ENCODE data around the gene KIF26B. TPM values are rescaled to one million over a fixed set of nuclear protein-coding genes. Genes with fewer than 3 reads are reported as not detected.
A peak's percentile ranks its signal among the peaks of the same experiment; 100 is the strongest.

KIF26B gene
- total and polyA plus RNA-seq, 2 experiments from 2014 or later, result 2.5 to 8.0 TPM

DNA sequence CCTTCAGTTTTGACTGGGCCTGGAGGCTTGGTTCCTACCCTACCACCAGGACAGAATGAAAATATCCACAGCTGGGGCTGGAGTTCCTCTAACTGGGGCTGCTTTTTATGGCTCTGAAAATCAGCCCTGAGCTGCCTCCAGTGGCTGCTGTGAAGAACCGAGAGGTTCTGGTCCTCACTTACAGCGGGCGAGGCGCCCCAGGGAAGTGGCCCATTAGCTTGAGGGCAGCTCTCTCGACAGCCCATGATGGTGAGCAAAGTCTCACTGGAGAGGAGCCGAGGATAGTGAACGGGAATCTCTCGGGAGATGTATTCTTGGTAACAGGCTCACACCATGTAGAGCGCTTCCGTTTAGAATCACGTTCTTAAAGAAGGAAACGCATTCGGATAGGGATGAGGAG lies 459.7 kb downstream of the KIF26B start:
- Histone ChIP-seq H4K20me1 (ENCODE audit: insufficient read depth) (no peaks in the 10 kb centered on the region), H3K79me2 (ENCODE audit: insufficient read depth) (no peaks in the 10 kb centered on the region), H3K9me2 (ENCODE audit: insufficient read depth) (no peaks in the 10 kb centered on the region), H3K9me3 (ENCODE audit: low read depth) (no peaks in the 10 kb centered on the region), H3K27me3 (replicated peaks; ENCODE audit: insufficient read depth) (no peaks in the 10 kb centered on the region), H3K4me3 (no peak overlapping the region), H3K4me1 (ENCODE audit: insufficient read depth) (peaks cover 11% of the 10 kb centered on the region), H3F3A (ENCODE audit: insufficient read depth) (no peaks in the 10 kb centered on the region), H2AFZ (peak overlapping the region; percentile 65), H3K4me2 (ENCODE audit: unreplicated experiment) (peak overlapping the region; percentile 13), H3K36me3 (ENCODE audit: low read depth) (no peaks in the 10 kb centered on the region), H3K27ac (no peak overlapping the region), H3K9ac (no peak overlapping the region)
- in situ Hi-C loops (cut with MboI), result no loop called here
- 52 to 53% methylated on average over 13 of the region's 13 CpGs for WGBS, 2 experiments (ENCODE audit: low coverage in 1 of 2, low lambda C conversion rate in 2 of 2, missing lambda C conversion rate in 2 of 2)
- DNase-seq, result peak; percentile 12
- no peak for TF ChIP-seq EZH2phosphoT487 (IDR thresholded peaks at IDR 0.05; ENCODE audit: insufficient read depth, low read depth)
- no peak for TF ChIP-seq EZH2 (IDR thresholded peaks at IDR 0.05; ENCODE audit: insufficient read depth, poor library complexity, severe bottlenecking)

DNA sequence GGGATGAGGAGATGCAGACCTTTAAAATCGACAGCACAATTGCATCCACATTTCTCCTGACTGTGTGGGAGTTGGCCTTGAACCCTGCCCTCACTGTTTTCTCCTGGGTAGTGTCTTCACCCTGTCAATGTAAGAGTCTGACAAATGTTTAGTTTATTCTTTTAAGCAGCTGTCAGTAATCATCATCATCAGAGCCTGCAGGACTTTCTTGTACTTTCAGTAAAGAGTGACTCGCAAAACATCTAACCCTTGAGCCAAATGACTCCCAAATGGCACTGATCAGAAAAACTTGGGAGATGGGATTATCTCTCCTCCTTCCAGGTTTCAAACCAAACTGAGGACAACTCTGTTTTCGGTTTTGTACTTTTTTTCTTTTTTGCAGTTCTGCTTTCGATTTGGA lies 460.2 kb downstream of the KIF26B start:
- Histone ChIP-seq H3K9me3 (ENCODE audit: low read depth) (no peaks in the 10 kb centered on the region), H3K9ac (0 out of 2 replicates have a peak overlapping the region, but pooled peaks have one; percentile 5), H3K4me1 (ENCODE audit: insufficient read depth) (peaks cover 11% of the 10 kb centered on the region), H3K27me3 (replicated peaks; ENCODE audit: insufficient read depth) (no peaks in the 10 kb centered on the region), H3F3A (ENCODE audit: insufficient read depth) (no peaks in the 10 kb centered on the region), H3K27ac (no peak overlapping the region), H3K9me2 (ENCODE audit: insufficient read depth) (no peaks in the 10 kb centered on the region), H2AFZ (peak overlapping the region; percentile 65), H3K4me2 (ENCODE audit: unreplicated experiment) (peak overlapping the region; percentile 40), H4K20me1 (ENCODE audit: insufficient read depth) (no peaks in the 10 kb centered on the region), H3K36me3 (ENCODE audit: low read depth) (no peaks in the 10 kb centered on the region), H3K4me3 (peak overlapping the region; percentile 43), H3K79me2 (ENCODE audit: insufficient read depth) (no peaks in the 10 kb centered on the region)
- no peak for TF ChIP-seq EZH2phosphoT487 (IDR thresholded peaks at IDR 0.05; ENCODE audit: insufficient read depth, low read depth)
- TF ChIP-seq EZH2 (IDR thresholded peaks at IDR 0.05; ENCODE audit: insufficient read depth, poor library complexity, severe bottlenecking), result no peak
- WGBS, 2 experiments (ENCODE audit: low coverage in 1 of 2, low lambda C conversion rate in 2 of 2, missing lambda C conversion rate in 2 of 2), result 10% methylated on average over 3 to 4 of the region's 4 CpGs
- peak; percentile 23 for DNase-seq
- in situ Hi-C loops (cut with MboI), result no loop called here

DNA sequence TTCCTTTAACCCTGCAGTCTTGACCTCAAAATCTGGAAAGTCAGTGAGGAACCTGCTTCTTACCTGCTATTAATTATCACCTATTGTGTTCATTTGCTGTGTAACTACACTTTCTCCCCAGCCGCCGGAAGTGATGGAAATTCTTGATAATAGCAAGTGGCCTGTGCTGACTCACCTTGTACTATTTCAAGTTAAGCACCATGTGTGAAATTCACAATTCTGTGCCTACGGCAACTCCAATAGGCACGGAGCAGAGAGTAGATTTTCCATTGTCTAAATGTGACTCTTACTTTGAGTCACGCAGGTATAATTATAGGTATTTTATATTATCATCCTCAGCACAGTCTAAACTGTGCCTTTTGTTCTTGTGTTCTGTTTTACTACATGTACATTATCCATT lies 466.8 kb downstream of the KIF26B start:
- H3K4me3 ChIP-seq, result no peak overlapping the region
- no peak overlapping the region for H3K4me2 ChIP-seq (ENCODE audit: unreplicated experiment)
- no peaks in the 10 kb centered on the region for H3K79me2 ChIP-seq (ENCODE audit: insufficient read depth)
- H3K36me3 ChIP-seq (ENCODE audit: low read depth), result no peaks in the 10 kb centered on the region
- TF ChIP-seq EZH2 (IDR thresholded peaks at IDR 0.05; ENCODE audit: insufficient read depth, poor library complexity, severe bottlenecking) (no peak), EZH2phosphoT487 (IDR thresholded peaks at IDR 0.05; ENCODE audit: insufficient read depth, low read depth) (no peak)
- H3K27me3 ChIP-seq (replicated peaks; ENCODE audit: insufficient read depth), result no peaks in the 10 kb centered on the region
- no peak overlapping the region for H3K27ac ChIP-seq
- no peaks in the 10 kb centered on the region for H3K9me3 ChIP-seq (ENCODE audit: low read depth)
- H3K4me1 ChIP-seq (ENCODE audit: insufficient read depth), result no peaks in the 10 kb centered on the region
- in situ Hi-C loops (cut with MboI), result no loop called here
- no peak overlapping the region for H2AFZ ChIP-seq
- WGBS, 2 experiments (ENCODE audit: low coverage in 1 of 2, low lambda C conversion rate in 2 of 2, missing lambda C conversion rate in 2 of 2), result 85 to 86% methylated on average over 5 of the region's 5 CpGs
- H3K9ac ChIP-seq, result no peak overlapping the region
- no peaks in the 10 kb centered on the region for H3F3A ChIP-seq (ENCODE audit: insufficient read depth)
- no peaks in the 10 kb centered on the region for H3K9me2 ChIP-seq (ENCODE audit: insufficient read depth)
- H4K20me1 ChIP-seq (ENCODE audit: insufficient read depth), result no peaks in the 10 kb centered on the region
- peak; percentile 4 for DNase-seq

DNA sequence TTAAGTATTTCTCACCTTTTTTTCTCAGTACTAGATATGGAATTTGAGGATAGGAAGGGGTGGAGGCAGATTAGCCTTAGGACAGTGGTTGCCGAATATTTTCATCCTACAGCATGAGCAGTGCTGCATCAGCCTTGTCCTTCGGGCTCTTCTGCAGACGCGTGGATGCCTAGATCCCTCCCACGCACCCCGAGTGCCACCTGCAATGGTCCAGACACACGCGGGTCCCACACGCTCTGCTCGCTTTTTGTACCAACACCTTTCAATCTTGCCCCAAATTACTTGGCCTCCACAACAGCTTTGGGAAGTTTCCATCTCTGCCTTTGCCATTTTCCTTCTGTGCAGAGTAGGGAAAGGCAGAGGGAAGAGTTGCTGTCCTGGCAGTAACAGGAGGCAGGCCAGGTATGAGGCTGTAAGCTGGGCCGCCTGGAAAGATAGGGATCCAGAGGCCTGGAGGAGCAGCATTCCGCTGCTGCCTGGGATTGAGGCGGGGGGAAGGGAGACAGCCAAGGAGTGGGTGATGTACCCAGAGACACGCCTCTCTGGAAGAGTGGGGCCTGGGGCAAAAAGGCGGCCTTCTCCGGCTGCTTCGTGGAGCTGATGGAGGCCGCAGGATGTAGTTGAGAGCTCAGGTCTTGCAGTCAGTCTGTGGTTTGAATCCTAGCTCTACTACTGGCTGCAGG lies 467.7 kb downstream of the KIF26B start:
- no peak for TF ChIP-seq EZH2phosphoT487 (IDR thresholded peaks at IDR 0.05; ENCODE audit: insufficient read depth, low read depth)
- no peak for TF ChIP-seq EZH2 (IDR thresholded peaks at IDR 0.05; ENCODE audit: insufficient read depth, poor library complexity, severe bottlenecking)
- Histone ChIP-seq H3K9me3 (ENCODE audit: low read depth) (no peaks in the 10 kb centered on the region), H4K20me1 (ENCODE audit: insufficient read depth) (no peaks in the 10 kb centered on the region), H3K9ac (no peak overlapping the region), H3F3A (ENCODE audit: insufficient read depth) (no peaks in the 10 kb centered on the region), H3K27ac (no peak overlapping the region), H3K9me2 (ENCODE audit: insufficient read depth) (no peaks in the 10 kb centered on the region), H2AFZ (no peak overlapping the region), H3K4me1 (ENCODE audit: insufficient read depth) (no peaks in the 10 kb centered on the region), H3K79me2 (ENCODE audit: insufficient read depth) (no peaks in the 10 kb centered on the region), H3K4me3 (no peak overlapping the region), H3K4me2 (ENCODE audit: unreplicated experiment) (no peak overlapping the region), H3K36me3 (ENCODE audit: low read depth) (no peaks in the 10 kb centered on the region), H3K27me3 (replicated peaks; ENCODE audit: insufficient read depth) (no peaks in the 10 kb centered on the region)
- 70 to 80% methylated on average over 17 to 18 of the region's 18 CpGs for WGBS, 2 experiments (ENCODE audit: low coverage in 1 of 2, low lambda C conversion rate in 2 of 2, missing lambda C conversion rate in 2 of 2)
- in situ Hi-C loops (cut with MboI), result no loop called here
- DNase-seq, result no peak

Measured in GM23248 (cell line).